Spleen (tissue), 7 donors: Measurements from ENCODE around the gene SPACA7.

Experiments used
- POLR2AphosphoS5 ChIP-seq, 3 donors: sonication (generic); formaldehyde crosslinking; IDR thresholded peaks; one replicate each; pipeline ENCODE4 v1.5.1; 2017; ENCODE audit warnings: antibody characterized with exemption in 3 of 3
- TF ChIP-seq, protein P1 (sequence below), 11 experiments: fragments of 200-600 bp in 7 of 11; fragments of 450-650 bp in 4 of 11; sonication (generic) in 4 of 11; IDR thresholded peaks in 8 of 11; conservative IDR thresholded peaks in 3 of 11; 1 replicate in 7 of 11; 2 replicates in 4 of 11; pipeline versions ENCODE4 v1.4.0 to v1.8.0; 2016 to 2021; ENCODE audit warnings: antibody characterized with exemption in 11 of 11, inconsistent platforms in 4 of 11, mild to moderate bottlenecking in 1 of 11
- donor health status: DM: no; HTN: no; CAD: no; lungs with moderate emphysema.
- donor health status: DM: no; HTN: no; CAD: no.
- donor health status: DM: no; HTN: no; CAD: no.

DNA sequence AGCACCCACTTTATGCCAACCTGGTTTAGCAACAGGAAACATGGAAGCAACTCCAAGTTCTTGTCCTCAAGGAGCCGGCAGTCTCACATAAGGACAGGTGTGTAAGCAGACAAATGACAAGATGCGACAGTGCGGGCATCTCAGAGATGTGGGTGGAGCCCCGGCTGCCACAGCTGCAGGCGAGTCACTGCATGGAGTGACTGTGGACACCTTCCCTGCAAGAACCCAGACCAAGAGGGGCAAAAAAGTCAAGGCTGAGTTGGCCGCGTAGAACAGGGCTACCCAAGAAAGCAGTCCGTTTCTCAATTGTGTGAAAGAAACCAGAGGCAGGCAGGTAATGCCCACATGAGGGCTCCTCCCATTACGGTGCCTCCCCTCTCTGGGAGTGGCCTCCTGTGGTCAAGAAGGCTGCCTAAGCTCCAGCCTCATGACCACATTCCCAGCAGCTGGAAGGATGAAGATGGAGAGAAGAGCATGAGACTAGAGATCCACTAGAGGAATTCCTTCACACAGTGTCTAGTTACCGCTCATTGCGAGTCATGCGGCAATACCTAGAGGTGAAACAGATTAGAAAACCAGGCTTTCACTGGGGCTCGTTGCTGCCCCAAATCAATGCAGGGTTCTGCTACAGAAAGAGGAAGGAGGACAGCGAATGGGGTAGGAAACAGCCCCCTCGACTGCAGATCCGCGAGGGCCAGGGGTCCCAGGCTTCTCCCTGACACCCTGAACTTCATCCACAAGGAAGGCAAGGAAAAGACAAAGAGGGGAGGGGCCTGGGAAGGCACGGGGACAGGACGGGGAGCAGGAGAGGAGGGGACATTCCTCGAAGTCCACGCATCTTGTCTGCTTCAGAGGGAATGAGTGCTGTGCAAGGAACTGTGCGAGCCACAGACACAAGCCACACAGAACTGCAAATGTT is 80.2 kb downstream of the SPACA7 start:
- TF ChIP-seq POLR2AphosphoS5 (IDR thresholded peaks at IDR 0.05) = no peak
- TF ChIP-seq, protein P1, sequence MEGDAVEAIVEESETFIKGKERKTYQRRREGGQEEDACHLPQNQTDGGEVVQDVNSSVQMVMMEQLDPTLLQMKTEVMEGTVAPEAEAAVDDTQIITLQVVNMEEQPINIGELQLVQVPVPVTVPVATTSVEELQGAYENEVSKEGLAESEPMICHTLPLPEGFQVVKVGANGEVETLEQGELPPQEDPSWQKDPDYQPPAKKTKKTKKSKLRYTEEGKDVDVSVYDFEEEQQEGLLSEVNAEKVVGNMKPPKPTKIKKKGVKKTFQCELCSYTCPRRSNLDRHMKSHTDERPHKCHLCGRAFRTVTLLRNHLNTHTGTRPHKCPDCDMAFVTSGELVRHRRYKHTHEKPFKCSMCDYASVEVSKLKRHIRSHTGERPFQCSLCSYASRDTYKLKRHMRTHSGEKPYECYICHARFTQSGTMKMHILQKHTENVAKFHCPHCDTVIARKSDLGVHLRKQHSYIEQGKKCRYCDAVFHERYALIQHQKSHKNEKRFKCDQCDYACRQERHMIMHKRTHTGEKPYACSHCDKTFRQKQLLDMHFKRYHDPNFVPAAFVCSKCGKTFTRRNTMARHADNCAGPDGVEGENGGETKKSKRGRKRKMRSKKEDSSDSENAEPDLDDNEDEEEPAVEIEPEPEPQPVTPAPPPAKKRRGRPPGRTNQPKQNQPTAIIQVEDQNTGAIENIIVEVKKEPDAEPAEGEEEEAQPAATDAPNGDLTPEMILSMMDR (IDR thresholded peaks at IDR 0.05 in 8 of 11, conservative IDR thresholded peaks at IDR 0.05 in 3 of 11) = no peak
